Ishikawa (cell line): ENCODE results near the gene KCNJ15.

ENCODE experiments used
- CEBPB ChIP-seq: IDR thresholded peaks from 2 replicates; pipeline ENCODE4 v1.6.1; 2012
- CREB1 ChIP-seq: IDR thresholded peaks from 2 replicates; pipeline ENCODE4 v1.6.1; 2012; ENCODE audit warnings: low read depth
- EGR1 ChIP-seq: IDR thresholded peaks from 2 replicates; pipeline ENCODE4 v1.6.1; 2012
- EP300 ChIP-seq: IDR thresholded peaks from 2 replicates; pipeline ENCODE4 v1.6.1; 2012; ENCODE audit warnings: borderline replicate concordance
- FOXM1 ChIP-seq: IDR thresholded peaks from 2 replicates; pipeline ENCODE4 v1.6.1; 2012; ENCODE audit warnings: low read depth, borderline replicate concordance
- MAX ChIP-seq: IDR thresholded peaks from 2 replicates; pipeline ENCODE4 v1.6.1; 2012
- NFIC ChIP-seq: IDR thresholded peaks from 2 replicates; pipeline ENCODE4 v1.6.1; 2012
- RAD21 ChIP-seq: IDR thresholded peaks from 2 replicates; pipeline ENCODE4 v1.6.1; 2012; ENCODE audit warnings: low read depth
- REST ChIP-seq: IDR thresholded peaks from 2 replicates; pipeline ENCODE4 v1.6.1; 2012; ENCODE audit warnings: low read depth, mild to moderate bottlenecking
- TAF1 ChIP-seq: IDR thresholded peaks from 2 replicates; pipeline ENCODE4 v1.6.1; 2012; ENCODE audit warnings: low read depth, mild to moderate bottlenecking
- TCF12 ChIP-seq: IDR thresholded peaks from 2 replicates; pipeline ENCODE4 v1.6.1; 2012; ENCODE audit warnings: low read depth
- TEAD4 ChIP-seq: IDR thresholded peaks from 2 replicates; pipeline ENCODE4 v1.6.1; 2012
- USF1 ChIP-seq: IDR thresholded peaks from 2 replicates; pipeline ENCODE4 v1.6.1; 2012
- YY1 ChIP-seq: IDR thresholded peaks from 2 replicates; pipeline ENCODE4 v1.6.1; 2012; ENCODE audit warnings: low read depth
- ZBTB7A ChIP-seq: IDR thresholded peaks from 2 replicates; pipeline ENCODE4 v1.6.1; 2012; ENCODE audit warnings: low read depth

KCNJ15 gene

DNA sequence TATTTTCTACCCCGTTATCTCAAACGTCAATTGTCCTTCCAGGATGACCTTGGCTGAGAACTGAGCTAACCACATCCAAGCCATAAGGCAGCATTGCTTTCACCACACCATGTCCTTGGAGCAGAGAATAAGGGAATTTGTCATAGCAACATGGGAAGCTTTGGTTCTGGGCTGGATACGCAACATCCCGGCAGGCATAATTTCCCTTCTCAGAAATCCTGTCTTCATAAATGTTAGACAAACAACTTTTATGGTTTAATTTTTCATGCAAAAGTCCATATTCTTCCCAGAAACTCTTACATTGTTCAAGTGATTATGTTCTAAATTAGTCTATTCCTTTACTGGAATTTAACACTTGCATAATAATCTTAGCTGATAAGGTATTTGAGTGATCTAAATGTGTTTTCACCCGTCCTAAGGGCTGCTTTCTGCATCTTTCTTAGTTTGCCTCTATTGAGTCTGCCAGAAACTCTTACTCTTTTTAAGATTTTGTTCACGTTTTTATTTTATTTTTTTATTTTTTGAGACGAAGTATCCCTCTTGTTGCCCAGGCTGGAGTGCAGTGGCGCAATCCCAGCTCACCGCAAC lies 51.8 kb downstream of the KCNJ15 start:
- TF ChIP-seq EP300: no peak
- no peak for TF ChIP-seq NFIC
- TF ChIP-seq REST: no peak

DNA sequence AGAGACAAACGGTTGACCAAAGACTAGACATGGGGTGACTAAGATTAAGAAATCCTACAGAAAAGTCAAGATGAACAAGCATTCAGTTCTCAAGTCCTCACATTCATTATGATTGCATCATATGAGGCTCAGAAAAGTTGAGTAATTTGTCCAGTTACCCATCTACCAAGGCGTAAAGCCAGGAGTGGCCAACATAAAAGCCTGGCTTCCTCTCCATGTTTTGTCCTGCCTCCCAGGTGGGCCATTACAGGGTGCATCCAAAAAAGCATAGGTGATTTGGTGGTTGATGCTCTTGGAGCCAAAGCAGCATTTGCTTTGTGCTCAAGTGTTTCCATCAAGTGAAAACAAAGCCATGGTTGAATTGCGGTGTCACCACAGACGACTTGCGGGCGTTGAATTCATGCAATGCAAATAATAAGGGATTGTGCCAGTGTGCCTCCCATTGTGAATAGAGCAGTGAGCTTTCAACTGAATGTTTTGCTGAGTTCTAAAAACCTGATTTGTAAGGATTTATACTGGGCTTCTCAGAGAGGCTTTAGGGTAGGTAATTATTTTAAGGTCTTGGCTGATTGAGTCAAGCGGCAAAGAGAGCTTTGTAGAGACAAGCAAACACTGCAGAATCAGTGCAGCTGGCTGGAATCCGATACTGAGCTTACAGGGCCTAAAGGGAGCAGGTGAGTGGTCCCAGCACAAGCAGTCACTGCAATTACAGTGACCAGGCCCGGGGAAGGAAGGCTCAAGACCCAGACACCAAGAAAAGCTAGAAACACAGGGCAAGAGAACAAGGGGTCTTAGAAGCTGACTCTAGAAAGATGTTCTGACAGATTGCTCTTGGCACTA lies 54.1 kb downstream of the KCNJ15 start:
- TF ChIP-seq CREB1 (no peak), FOXM1 (no peak), RAD21 (no peak), ZBTB7A (no peak), TEAD4 (no peak), CEBPB (no peak), YY1 (no peak), REST (no peak), EGR1 (no peak)

DNA sequence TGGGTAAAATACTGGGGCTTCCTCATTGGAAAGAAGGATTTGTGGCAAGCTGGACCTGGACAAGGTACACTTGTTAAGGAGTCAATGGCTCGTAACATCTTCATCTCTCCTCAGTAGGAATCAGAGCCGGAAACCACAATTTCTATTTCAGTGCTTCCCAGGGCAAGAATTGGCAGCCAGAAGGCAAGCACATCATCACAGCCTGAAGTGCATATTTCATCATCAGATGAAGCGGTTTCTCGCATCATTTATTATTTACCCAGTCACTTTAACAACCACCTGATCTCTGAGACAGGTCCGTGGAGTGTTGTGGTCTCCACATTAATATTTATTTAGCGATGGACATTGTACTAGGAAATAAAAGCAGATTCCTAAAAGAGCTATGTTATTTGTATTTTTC lies 55.0 kb downstream of the KCNJ15 start:
- TF ChIP-seq RAD21 (no peak), USF1 (no peak), CREB1 (no peak), YY1 (no peak), MAX (no peak), EGR1 (no peak), REST (no peak), FOXM1 (no peak), CEBPB (no peak), EP300 (no peak), TAF1 (no peak), NFIC (no peak), TCF12 (no peak)

DNA sequence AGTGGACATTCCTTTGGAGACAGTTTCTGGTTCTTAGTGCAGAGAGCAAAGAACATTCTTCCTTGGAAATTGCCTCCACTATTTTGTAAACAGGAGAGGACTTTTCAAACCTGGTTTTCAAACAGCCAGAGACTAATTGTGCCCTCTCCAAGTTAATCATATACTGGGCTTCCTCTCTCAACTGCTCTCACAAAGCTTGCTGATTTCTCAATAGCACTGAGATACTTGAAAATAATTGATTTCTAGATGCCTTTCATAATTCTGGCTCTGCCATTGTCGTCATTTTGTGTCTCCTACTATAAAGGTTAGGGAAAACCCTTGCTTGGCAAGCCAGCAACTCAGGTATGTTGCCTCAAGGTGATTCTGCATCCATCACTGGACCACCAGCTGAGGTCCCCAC lies 56.0 kb downstream of the KCNJ15 start:
- no peak for TF ChIP-seq NFIC
- TF ChIP-seq YY1: no peak
- no peak for TF ChIP-seq USF1
- no peak for TF ChIP-seq CEBPB
- TF ChIP-seq FOXM1: no peak
- no peak for TF ChIP-seq CREB1
- TF ChIP-seq TAF1: no peak
- no peak for TF ChIP-seq RAD21
- TF ChIP-seq EGR1: no peak
- TF ChIP-seq TCF12: no peak
- TF ChIP-seq EP300: no peak
- TF ChIP-seq REST: no peak
- no peak for TF ChIP-seq ZBTB7A
- TF ChIP-seq TEAD4: no peak
- TF ChIP-seq MAX: no peak
